ENCODE results near the gene OR2H2. TPM values are rescaled to one million over a fixed set of nuclear protein-coding genes. Genes with fewer than 3 reads are reported as not detected.

The OR2H2 gene
- under 1 TPM; 0.11 to 0.13 (median 0.11) TPM for polyA plus RNA-seq (ENCODE audit: insufficient read length in 3 of 3)
- long read RNA-seq, donor 1, partial matches to known transcripts = 0 of 1 reads
- long read RNA-seq, donor 1, other reads (novel, unspliced or antisense) = 0 of 1 reads
- long read RNA-seq, donor 2, partial matches to known transcripts = 0 of 1 reads
- long read RNA-seq, donor 2, other reads (novel, unspliced or antisense) = 0 of 1 reads
- long read RNA-seq, donor 3 = 0 reads
- long read RNA-seq, donor 4 = 0 reads
- long read RNA-seq, donor 5 = 0 reads
- long read RNA-seq, donor 6 = 0 reads
- long read RNA-seq, donor 7 = 0 reads
- long read RNA-seq, donor 8 = 0 reads
- long read RNA-seq, donor 9 = 0 reads
- long read RNA-seq, donor 10 = 0 reads
- long read RNA-seq, donor 11 = 0 reads
- long read RNA-seq, donor 12, partial matches to known transcripts = 0 of 1 reads
- long read RNA-seq, donor 12, other reads (novel, unspliced or antisense) = 0 of 1 reads
- long read RNA-seq, donor 13 = 0 reads
- long read RNA-seq, donor 14 = 0 reads
- long read RNA-seq, donor 15 = 0 reads
- long read RNA-seq, donor 16, partial matches to known transcripts = 134 of 135 reads
- long read RNA-seq, donor 16, other reads (novel, unspliced or antisense) = 0 of 135 reads

DNA sequence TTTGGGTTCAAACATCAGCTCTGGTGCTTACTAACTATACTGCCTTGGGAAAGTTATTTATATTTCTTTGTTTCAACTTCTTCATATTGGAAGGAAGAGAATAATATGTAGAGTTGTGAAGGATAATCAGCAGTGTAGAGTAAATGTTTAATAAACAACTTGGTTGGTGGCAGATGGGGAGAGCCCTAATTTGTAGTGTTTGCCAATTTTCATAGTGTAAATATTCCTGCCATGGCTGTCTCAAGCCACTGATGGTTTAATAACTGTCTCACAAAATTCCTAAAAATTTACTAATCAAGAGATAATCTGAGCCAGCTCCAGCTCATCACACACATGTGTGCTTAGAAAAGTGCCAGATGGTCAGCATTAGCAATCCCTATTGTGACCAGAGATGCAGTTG is at the start of gene OR2H2:
OR2H2 (plus strand) TSS at position 301 of the 400 bp plus-strand sequence. CDS start 2,824 bp downstream, outside the sequence.
- no peak for DNase-seq (ENCODE audit: extremely low read depth in 1 of 11, low read depth in 9 of 11, low spot score in 4 of 11)

- DNase-seq (ENCODE audit: extremely low read depth in 1 of 11, low read depth in 9 of 11, low spot score in 4 of 11) = no peak
These were observed 47.1 kb upstream of the OR2H2 start for GRCh38 chr6:29537714-29538403.

- no peak for DNase-seq (ENCODE audit: extremely low read depth in 1 of 11, low read depth in 9 of 11, low spot score in 4 of 11)
These were observed 37.3 kb upstream of the OR2H2 start for GRCh38 chr6:29547573-29547972.

DNA sequence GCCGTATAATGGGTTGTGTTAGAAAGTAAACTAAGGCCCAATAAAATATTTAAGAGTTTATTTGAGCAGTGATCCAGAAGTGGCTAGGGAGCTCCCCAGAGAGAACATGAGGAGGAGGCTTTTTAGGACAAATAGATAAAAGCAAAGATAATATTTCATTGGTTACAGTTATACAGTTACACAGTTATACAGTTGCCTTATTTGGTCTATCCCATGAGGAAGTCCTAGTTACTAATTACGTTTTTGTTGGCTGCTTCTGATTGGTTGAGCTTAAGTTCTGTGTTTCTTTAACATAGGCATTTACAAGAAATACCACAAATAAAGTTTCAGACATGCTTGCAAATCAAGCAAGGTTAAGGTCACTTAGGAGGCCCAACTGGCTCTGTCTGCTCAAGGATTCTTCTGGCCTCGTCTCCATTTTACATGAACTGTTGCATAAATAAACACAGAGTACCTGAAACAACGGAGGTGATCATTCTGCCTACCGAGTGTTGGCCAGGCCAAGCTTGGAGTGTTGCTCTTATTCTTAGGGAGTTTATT is 32.3 kb upstream of the OR2H2 start:
- DNase-seq (ENCODE audit: extremely low read depth in 1 of 11, low read depth in 9 of 11, low spot score in 4 of 11) = peak in 10 of 11 donors; percentile 31 to 72 (median 54)

- DNase-seq (ENCODE audit: extremely low read depth in 1 of 11, low read depth in 9 of 11, low spot score in 4 of 11) = peak; percentile 4 to 52 (median 42)
These were observed 31.5 kb upstream of the OR2H2 start for GRCh38 chr6:29553268-29554057.

GRCh38 chr6:29554764-29555163 is 30.2 kb upstream of the OR2H2 start:
- no peak for DNase-seq (ENCODE audit: extremely low read depth in 1 of 11, low read depth in 9 of 11, low spot score in 4 of 11)

GRCh38 chr6:29557320-29557719 is 27.6 kb upstream of the OR2H2 start:
- DNase-seq (ENCODE audit: extremely low read depth in 1 of 11, low read depth in 9 of 11, low spot score in 4 of 11) = no peak

- DNase-seq (ENCODE audit: extremely low read depth in 1 of 11, low read depth in 9 of 11, low spot score in 4 of 11) = no peak
These were observed 26.4 kb upstream of the OR2H2 start for GRCh38 chr6:29558439-29559079.

DNA sequence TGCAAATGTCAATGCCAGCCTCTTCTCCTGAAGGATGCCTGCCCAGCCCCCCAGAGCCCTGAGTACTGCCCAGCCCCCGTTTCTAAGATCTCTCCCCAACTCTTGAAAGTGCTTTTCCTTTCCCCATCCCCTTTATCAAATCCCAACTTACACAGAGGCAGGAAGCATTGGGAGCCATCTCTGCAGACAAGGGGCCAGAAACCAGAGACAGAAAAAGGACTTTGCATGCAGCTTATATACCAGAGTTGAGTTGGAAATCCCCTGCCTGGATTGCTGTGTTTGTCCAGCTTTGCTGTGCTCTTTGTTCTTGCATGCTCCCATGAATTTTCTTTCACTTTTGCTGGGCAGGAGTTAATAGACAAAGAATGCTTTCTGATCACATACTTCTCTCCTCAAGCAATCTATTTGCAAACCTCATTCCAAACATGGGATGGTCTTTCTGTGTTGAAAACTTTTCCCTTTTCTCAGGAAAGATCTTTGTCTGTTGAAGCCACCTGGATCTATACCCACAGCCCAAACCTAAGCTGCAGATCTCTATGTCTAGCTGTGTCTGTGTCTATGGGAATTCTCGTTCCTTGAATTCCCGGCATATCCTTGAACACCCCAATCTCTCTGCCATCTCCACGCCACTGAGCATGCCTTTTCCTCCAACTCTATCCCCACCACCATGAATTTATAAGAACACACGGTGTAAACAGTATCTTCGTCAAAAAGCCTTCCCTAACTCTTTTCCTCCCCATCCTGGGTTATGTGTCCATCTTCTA is 25.2 kb upstream of the OR2H2 start, which contains the start of gene UBD:
UBD (minus strand) TSS at position 209 of the 764 bp plus-strand sequence; CDS start at position 178, 31 bp downstream.
- DNase-seq (ENCODE audit: extremely low read depth in 1 of 11, low read depth in 9 of 11, low spot score in 4 of 11) = no peak

DNA sequence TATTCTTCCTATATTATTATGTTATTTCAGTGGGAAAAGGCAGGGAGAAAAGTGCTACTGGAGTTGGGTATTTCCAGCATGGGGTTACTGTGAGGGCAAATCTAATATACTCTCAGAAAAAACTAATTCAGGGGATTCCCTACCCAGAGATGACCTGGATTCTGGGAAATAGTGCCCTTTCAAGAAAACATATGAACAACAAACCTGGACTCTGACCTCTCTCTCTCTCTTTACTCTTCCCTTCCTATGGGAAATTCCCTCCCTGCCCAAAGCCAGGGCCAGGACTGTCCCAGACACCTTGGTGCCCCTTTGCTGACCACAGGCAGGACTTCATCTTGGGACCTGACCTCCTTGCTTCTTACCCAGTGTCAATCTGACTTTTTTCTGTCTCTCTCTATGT is 23.8 kb upstream of the OR2H2 start:
- DNase-seq (ENCODE audit: extremely low read depth in 1 of 11, low read depth in 9 of 11, low spot score in 4 of 11) = no peak

- DNase-seq (ENCODE audit: extremely low read depth in 1 of 11, low read depth in 9 of 11, low spot score in 4 of 11) = no peak
These were observed 23.2 kb upstream of the OR2H2 start for GRCh38 chr6:29561606-29562181.

DNA sequence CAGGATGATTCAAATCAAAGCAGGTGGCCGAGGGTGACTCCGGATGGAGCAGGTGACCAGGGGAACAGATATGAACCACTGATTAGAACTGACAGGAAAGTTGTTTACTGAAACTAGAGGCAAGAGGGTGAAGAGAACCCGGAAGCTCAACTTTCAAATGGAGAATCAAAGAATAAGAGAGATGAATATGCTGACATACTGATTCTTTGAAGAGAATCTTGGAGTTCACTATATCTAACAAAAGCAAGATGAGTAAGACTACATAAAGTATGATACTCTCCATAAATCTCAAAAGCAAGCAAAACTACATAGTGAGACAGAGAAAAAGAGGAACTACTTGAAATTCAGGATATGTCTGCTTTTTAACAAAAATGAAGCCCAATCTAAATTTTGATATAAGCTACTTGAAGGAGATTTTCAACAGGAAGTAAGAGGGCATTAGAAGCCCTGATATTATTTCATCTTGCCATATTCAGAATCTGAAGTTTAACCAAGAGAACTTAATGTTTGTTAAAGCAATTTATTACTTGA is 21.4 kb upstream of the OR2H2 start:
- no peak for DNase-seq (ENCODE audit: extremely low read depth in 1 of 11, low read depth in 9 of 11, low spot score in 4 of 11)

GRCh38 chr6:29564875-29565274 is 20.0 kb upstream of the OR2H2 start:
- no peak for DNase-seq (ENCODE audit: extremely low read depth in 1 of 11, low read depth in 9 of 11, low spot score in 4 of 11)

GRCh38 chr6:29566856-29567255 is 18.1 kb upstream of the OR2H2 start:
- DNase-seq (ENCODE audit: extremely low read depth in 1 of 11, low read depth in 9 of 11, low spot score in 4 of 11) = no peak

DNA sequence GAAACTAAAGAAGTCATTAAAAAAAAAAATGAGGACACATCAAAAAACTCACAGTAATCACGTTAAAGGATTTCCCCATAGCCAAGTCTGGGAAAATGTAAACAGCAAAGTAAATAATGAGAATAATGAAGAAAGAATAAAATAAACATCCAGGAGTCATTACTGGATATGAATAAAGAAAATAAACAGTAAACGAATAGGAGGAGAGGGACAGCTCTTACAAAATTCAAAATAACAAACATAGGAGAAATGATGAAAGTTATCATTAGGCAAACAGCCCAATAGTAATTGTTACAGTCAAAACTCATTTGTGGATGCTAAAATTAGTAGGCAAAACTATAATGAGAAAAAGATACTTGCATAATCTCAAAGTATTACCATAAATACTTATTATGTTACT is 17.4 kb upstream of the OR2H2 start:
- no peak for DNase-seq (ENCODE audit: extremely low read depth in 1 of 11, low read depth in 9 of 11, low spot score in 4 of 11)

DNA sequence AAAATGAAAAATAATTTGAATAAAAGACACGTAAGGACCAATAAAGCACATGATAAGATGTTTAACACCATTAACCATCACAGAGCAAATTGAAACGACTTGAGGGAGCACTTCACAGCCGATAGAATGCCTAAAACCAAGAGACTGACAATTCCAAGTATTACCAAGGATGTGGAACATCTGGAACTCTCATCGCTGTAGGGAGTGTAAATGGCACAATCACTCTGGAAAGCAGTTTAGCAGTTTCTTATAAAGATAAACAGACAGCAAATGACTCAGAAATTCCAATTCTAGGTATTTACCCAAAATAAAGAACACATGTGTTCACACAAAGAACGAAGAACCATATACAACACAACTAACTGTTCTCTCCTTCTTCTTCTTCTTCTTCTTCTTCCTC is 16.9 kb upstream of the OR2H2 start:
- no peak for DNase-seq (ENCODE audit: extremely low read depth in 1 of 11, low read depth in 9 of 11, low spot score in 4 of 11)

DNA sequence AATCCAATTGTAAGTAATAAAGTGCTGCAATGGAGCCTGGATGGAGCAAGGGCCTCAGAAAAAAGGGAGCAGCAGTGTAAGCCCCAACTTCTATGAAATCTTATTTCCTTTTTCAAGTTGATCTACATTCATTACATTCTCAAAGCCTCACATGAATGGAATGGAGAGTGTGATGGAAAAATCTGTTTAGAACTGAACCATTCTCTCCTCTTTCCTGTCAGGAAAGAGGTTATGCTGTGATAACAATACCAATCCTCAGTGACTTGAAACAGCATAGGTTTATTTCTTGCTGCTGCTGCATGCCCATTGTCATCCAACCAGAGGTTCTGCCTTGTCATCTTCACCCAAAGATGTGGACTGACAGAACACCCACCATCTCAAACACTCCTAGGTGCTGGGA is 8.9 kb upstream of the OR2H2 start:
- no peak for DNase-seq (ENCODE audit: extremely low read depth in 1 of 11, low read depth in 9 of 11, low spot score in 4 of 11)
